Esophagus squamous epithelium (tissue), 5 donors: ENCODE results near the gene RCAN2. TPM values are rescaled to one million over a fixed set of nuclear protein-coding genes. Genes with fewer than 3 reads are reported as not detected.

Source experiments
- DNase-seq: peaks from one replicate; lab custom pipeline; 2025; lab: John Stamatoyannopoulos, UW
- H3K27ac ChIP-seq, 4 donors: fragments of 200-600 bp; sonication (generic); one replicate each; pipeline ENCODE4 v1.5.1; 2016 to 2019; ENCODE audit warnings: mild to moderate bottlenecking in 1 of 4
- H3K27me3 ChIP-seq, 4 donors: fragments of 200-600 bp; sonication (generic); 1 replicate in 3 of 4; 2 replicates in 1 of 4; pipeline versions ENCODE4 v1.5.1 to v1.6.0; 2017 to 2021; ENCODE audit warnings: antibody characterized with exemption in 1 of 4
- H3K36me3 ChIP-seq, 3 donors: fragments of 200-600 bp; sonication (generic); one replicate each; pipeline ENCODE4 v1.5.1; 2016 to 2019
- H3K4me1 ChIP-seq, 3 donors: fragments of 200-600 bp; sonication (generic); one replicate each; pipeline ENCODE4 v1.5.1; 2017 to 2019
- H3K4me3 ChIP-seq, 4 donors: fragments of 200-600 bp; sonication (generic); 1 replicate in 3 of 4; 2 replicates in 1 of 4; pipeline ENCODE4 v1.5.1; 2016 to 2019; ENCODE audit warnings: mild to moderate bottlenecking in 2 of 4, moderate library complexity in 1 of 4
- H3K9me3 ChIP-seq, 3 donors: fragments of 200-600 bp; sonication (generic); one replicate each; pipeline ENCODE4 v1.5.1; 2016 to 2019
- POLR2A ChIP-seq, 4 donors: fragments of 450-650 bp; IDR thresholded peaks; one replicate each; pipeline ENCODE4 v1.6.1; 2017; ENCODE audit warnings: antibody characterized with exemption in 4 of 4, mild to moderate bottlenecking in 4 of 4, moderate library complexity in 3 of 4
- WGBS, 2 donors: methylation state at CpG; one replicate each; pipeline ENCODE4 v1.1.5; 2018; 5-methylcytosine and 5-hydroxymethylcytosine counted together
- intact Hi-C: fragments of 100-400 bp; cut with DNase I; formaldehyde crosslinking; loops from one replicate; pipeline ENCODE4 v1.15.0; 2022
- total RNA-seq, 4 donors: library from RNA; depleted of rRNA; stranded (reverse); fragments of >200 nt; gene quantifications; one replicate each; pipeline ENCODE4 v1.1.0, GENCODE V29; 2016
- TF ChIP-seq, protein P1 (sequence below), 6 experiments: fragments of 450-650 bp in 4 of 6; fragments of 200-600 bp in 2 of 6; sonication (generic) in 2 of 6; IDR thresholded peaks; one replicate each; pipeline ENCODE4 v1.5.1; 2016 to 2019; ENCODE audit warnings: antibody characterized with exemption in 6 of 6, mild to moderate bottlenecking in 4 of 6, moderate library complexity in 4 of 6
- donor health status: DM: yes; HTN: yes; CAD: no.

The RCAN2 gene
- total RNA-seq, 4 donors from 2014 or later: 1.4 to 12.4 (median 4.0) TPM

DNA sequence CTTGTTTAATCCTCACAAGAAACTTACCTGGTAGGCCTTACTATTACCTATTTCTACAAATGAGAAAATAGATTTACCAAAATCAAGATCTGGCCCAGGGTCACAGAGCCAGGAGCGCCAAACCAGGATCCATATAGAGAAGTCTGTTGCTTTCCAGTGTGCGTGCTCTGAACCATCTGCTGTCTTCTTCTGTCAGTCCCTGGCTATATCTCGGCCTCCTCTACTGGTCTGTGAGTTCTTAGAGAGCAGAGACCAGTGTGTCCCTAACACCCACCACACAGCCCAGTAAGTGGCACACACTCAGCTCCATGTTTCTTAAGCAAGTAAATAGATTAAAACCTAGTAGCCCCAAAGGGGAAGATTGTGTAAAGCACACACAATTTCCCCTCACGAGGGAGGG is 301.5 kb downstream of the RCAN2 start:
- 85 to 87% methylated on average over 4 of the region's 4 CpGs for WGBS, 2 donors
- TF ChIP-seq, protein P1, sequence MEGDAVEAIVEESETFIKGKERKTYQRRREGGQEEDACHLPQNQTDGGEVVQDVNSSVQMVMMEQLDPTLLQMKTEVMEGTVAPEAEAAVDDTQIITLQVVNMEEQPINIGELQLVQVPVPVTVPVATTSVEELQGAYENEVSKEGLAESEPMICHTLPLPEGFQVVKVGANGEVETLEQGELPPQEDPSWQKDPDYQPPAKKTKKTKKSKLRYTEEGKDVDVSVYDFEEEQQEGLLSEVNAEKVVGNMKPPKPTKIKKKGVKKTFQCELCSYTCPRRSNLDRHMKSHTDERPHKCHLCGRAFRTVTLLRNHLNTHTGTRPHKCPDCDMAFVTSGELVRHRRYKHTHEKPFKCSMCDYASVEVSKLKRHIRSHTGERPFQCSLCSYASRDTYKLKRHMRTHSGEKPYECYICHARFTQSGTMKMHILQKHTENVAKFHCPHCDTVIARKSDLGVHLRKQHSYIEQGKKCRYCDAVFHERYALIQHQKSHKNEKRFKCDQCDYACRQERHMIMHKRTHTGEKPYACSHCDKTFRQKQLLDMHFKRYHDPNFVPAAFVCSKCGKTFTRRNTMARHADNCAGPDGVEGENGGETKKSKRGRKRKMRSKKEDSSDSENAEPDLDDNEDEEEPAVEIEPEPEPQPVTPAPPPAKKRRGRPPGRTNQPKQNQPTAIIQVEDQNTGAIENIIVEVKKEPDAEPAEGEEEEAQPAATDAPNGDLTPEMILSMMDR (IDR thresholded peaks at IDR 0.05): no peak
- TF ChIP-seq POLR2A (IDR thresholded peaks at IDR 0.05): no peak
- Histone ChIP-seq H3K4me3 (no peak overlapping the region), H3K9me3 (no peaks in the 10 kb centered on the region), H3K36me3 (no peaks in the 10 kb centered on the region), H3K4me1 (no peaks in the 10 kb centered on the region), H3K27me3 (peaks cover 0 to 6% (median 0%) of the 10 kb centered on the region in 4 donors), H3K27ac (no peak overlapping the region)
- DNase-seq: no peak
- intact Hi-C loops: no loop called here

DNA sequence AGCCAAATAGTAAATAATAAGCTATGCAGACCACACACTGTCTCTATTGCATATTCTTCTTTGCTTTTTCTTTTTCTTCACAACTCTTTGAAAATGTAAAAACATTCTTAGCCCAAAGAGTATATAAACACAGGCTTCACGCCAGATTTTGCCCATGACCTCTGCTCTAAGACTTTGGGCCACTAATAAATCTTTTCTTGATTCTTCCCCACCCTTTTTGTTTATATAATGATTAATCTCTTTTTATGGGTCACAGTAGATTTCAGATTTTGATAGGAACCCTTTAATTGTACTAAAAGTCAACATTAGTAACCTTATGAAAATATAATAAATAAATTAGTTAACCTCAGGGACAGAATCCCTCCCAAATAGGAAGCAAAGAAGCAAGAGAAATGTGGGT is 304.7 kb downstream of the RCAN2 start:
- 72 to 77% methylated on average over 1 of the region's 1 CpG for WGBS, 2 donors
- no peak overlapping the region for H3K27ac ChIP-seq
- intact Hi-C loops: no loop called here
- no peak for DNase-seq
- peaks cover 0 to 6% (median 0%) of the 10 kb centered on the region in 4 donors for H3K27me3 ChIP-seq
- no peaks in the 10 kb centered on the region for H3K36me3 ChIP-seq
- H3K4me1 ChIP-seq: no peaks in the 10 kb centered on the region
- H3K9me3 ChIP-seq: no peaks in the 10 kb centered on the region
- TF ChIP-seq, protein P1 (IDR thresholded peaks at IDR 0.05): no peak
- no peak for TF ChIP-seq POLR2A (IDR thresholded peaks at IDR 0.05)
- H3K4me3 ChIP-seq: no peak overlapping the region

DNA sequence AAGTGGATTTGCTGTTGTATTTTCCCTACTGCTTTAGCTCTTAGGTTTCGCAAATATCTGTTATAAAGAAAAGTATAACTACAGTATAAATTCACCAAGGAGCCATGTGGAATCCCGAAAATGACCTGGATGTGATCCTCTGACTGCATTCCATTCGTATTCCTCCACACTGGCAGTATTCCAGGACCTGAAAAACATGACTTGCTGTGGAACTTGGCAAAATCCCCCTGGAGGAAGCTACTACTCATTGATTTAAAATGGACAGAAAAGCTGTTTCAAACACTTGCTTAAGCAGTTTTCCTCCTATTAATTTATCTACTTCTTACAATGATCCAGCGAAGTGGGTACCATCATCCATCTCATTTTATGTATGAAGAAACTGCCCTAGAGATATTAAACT is 307.1 kb downstream of the RCAN2 start:
- H3K27me3 ChIP-seq: peaks cover 0 to 6% (median 0%) of the 10 kb centered on the region in 4 donors
- H3K36me3 ChIP-seq: no peaks in the 10 kb centered on the region
- H3K9me3 ChIP-seq: no peaks in the 10 kb centered on the region
- TF ChIP-seq, protein P1 (IDR thresholded peaks at IDR 0.05): no peak
- no peak for TF ChIP-seq POLR2A (IDR thresholded peaks at IDR 0.05)
- H3K4me1 ChIP-seq: no peaks in the 10 kb centered on the region
- H3K4me3 ChIP-seq: no peak overlapping the region
- no peak overlapping the region for H3K27ac ChIP-seq
- WGBS, 2 donors: 45 to 50% methylated on average over 4 of the region's 4 CpGs
- intact Hi-C loops: no loop called here
- DNase-seq: no peak

DNA sequence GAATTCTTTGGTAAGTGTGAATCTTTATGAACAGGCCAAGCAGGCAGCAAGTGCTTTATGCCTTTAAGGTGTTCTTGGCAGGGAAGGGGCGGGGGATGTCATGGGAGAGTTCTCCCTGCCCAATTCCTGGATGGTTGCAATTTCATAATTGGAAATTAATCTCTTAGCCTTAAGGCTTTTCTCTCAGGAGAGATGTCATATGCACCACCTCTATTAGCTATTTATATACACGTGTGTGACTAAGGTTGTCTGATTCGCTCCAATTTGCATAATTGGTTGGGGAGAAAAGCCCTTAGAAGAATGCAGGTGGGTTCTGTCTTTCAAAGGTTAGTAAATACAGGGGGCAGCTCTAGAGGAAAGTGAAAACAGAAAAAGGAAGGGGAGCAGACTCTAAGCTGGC is 315.3 kb downstream of the RCAN2 start:
- TF ChIP-seq, protein P1 (IDR thresholded peaks at IDR 0.05): no peak
- TF ChIP-seq POLR2A (IDR thresholded peaks at IDR 0.05): no peak
- no peaks in the 10 kb centered on the region for H3K9me3 ChIP-seq
- no peak overlapping the region for H3K27ac ChIP-seq
- no peaks in the 10 kb centered on the region for H3K36me3 ChIP-seq
- H3K4me1 ChIP-seq: peaks cover 0 to 13% (median 0%) of the 10 kb centered on the region in 3 donors
- no peak overlapping the region for H3K4me3 ChIP-seq
- 32 to 37% methylated on average over 3 of the region's 3 CpGs for WGBS, 2 donors
- intact Hi-C loops: no loop called here
- peaks cover 0 to 17% (median 0%) of the 10 kb centered on the region in 4 donors for H3K27me3 ChIP-seq
- no peak for DNase-seq

DNA sequence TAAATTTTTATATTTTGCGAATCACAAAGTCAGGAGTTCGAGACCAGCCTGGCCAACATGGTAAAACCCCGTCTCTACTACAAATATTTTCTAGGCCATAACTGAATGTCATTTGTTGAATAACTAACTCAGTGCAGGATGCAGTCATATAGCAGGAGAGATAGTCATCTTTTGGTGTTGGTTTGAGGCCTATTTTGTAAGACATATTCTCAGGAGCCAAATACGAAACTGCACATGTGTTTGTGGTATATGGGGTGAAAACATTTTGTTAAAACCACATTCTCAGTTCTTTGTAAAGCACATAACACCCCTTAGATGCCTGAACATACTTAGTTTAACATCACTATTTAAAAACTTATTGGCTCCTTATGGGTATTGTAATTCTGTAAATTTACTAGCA is 315.8 kb downstream of the RCAN2 start:
- Histone ChIP-seq H3K4me3 (no peak overlapping the region), H3K27ac (no peak overlapping the region), H3K4me1 (peaks cover 1 to 19% (median 2%) of the 10 kb centered on the region in 3 donors), H3K9me3 (no peaks in the 10 kb centered on the region), H3K36me3 (no peaks in the 10 kb centered on the region), H3K27me3 (peaks cover 0 to 22% (median 0%) of the 10 kb centered on the region in 4 donors)
- 79 to 81% methylated on average over 4 of the region's 4 CpGs for WGBS, 2 donors
- intact Hi-C loops: no loop called here
- TF ChIP-seq, protein P1 (IDR thresholded peaks at IDR 0.05): no peak
- no peak for TF ChIP-seq POLR2A (IDR thresholded peaks at IDR 0.05)
- DNase-seq: no peak
